Peyer's patch (tissue), 4 donors: ENCODE data around the gene KMT2E.
A peak's percentile ranks its signal among the peaks of the same experiment; 100 is the strongest.

Experiments used
- POLR2A ChIP-seq, 2 donors: fragments of 450-650 bp; IDR thresholded peaks; one replicate each; pipeline ENCODE4 v1.5.1; 2017; ENCODE audit warnings: antibody characterized with exemption in 2 of 2, mild to moderate bottlenecking in 2 of 2, moderate library complexity in 2 of 2
- TF ChIP-seq, protein P1 (sequence below), 6 experiments: fragments of 450-650 bp in 4 of 6; fragments of 200-600 bp in 2 of 6; sonication (generic) in 1 of 6; IDR thresholded peaks; one replicate each; pipeline ENCODE4 v1.5.1; 2017 to 2019; ENCODE audit warnings: antibody characterized with exemption in 6 of 6, mild to moderate bottlenecking in 3 of 6, moderate library complexity in 1 of 6

- TF ChIP-seq, protein P1, sequence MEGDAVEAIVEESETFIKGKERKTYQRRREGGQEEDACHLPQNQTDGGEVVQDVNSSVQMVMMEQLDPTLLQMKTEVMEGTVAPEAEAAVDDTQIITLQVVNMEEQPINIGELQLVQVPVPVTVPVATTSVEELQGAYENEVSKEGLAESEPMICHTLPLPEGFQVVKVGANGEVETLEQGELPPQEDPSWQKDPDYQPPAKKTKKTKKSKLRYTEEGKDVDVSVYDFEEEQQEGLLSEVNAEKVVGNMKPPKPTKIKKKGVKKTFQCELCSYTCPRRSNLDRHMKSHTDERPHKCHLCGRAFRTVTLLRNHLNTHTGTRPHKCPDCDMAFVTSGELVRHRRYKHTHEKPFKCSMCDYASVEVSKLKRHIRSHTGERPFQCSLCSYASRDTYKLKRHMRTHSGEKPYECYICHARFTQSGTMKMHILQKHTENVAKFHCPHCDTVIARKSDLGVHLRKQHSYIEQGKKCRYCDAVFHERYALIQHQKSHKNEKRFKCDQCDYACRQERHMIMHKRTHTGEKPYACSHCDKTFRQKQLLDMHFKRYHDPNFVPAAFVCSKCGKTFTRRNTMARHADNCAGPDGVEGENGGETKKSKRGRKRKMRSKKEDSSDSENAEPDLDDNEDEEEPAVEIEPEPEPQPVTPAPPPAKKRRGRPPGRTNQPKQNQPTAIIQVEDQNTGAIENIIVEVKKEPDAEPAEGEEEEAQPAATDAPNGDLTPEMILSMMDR (IDR thresholded peaks at IDR 0.05), result peak in 1 of 6 experiments; percentile 21
- TF ChIP-seq POLR2A (IDR thresholded peaks at IDR 0.05), result no peak
These were observed 22.5 kb downstream of the KMT2E start for GRCh38 chr7:105036217-105037168.
